GM18951 (cell line): ENCODE measurements around the gene AKAP9.
"Not testable (repeated sequence)": the region's sequence is repeated elsewhere in the genome, so short reads cannot be mapped to it uniquely, and the experiment has no call there.

ENCODE experiments used
- POLR2A ChIP-seq: IDR thresholded peaks from 4 replicates; pipeline ENCODE4 v1.6.1; 2011; ENCODE audit warnings: mild to moderate bottlenecking; ENCODE audit not compliant: insufficient read length, insufficient read depth; ENCODE audit errors: extremely low read depth
- in situ Hi-C: fragments of 300-500 bp; cut with MboI; formaldehyde crosslinking; loops from one replicate; pipeline ENCODE4 v1.12.0; 2022; ENCODE audit warnings: low sequenced_read_pairs, mixed read lengths, inconsistent platforms; ENCODE audit not compliant: unreplicated experiment

Gene AKAP9

DNA sequence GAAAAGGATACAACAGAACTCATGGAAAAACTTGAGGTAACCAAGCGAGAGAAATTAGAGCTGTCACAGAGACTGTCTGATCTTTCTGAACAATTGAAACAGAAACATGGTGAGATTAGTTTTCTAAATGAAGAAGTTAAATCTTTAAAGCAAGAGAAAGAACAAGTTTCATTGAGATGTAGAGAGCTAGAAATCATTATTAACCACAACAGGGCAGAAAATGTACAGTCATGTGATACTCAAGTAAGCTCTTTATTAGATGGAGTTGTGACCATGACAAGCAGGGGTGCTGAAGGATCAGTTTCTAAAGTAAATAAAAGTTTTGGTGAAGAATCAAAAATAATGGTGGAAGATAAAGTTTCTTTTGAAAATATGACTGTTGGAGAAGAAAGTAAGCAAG lies 62.1 kb downstream of the AKAP9 start:
- no peak for TF ChIP-seq POLR2A
- in situ Hi-C loops = no loop called here

DNA sequence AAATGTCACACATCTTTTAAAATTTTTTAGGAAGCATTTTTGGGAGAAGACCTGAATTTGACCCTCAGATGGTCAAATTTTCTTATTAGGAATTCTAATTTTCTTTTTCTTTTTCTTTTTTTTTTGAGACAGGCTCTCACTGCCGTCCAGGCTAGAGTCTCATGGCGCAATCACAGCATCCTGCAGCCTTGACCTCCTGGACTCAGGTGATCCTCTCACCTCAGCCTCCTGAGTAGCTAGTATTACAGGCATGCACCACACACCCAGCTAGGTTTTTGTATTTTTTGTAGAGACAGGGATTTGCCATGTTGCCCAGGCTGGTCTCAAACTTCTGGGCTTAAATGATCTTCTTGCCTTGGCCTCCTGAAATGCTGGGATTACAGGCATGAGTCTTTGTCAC lies 65.4 kb downstream of the AKAP9 start:
- no peak for TF ChIP-seq POLR2A
- in situ Hi-C loops = no loop called here

DNA sequence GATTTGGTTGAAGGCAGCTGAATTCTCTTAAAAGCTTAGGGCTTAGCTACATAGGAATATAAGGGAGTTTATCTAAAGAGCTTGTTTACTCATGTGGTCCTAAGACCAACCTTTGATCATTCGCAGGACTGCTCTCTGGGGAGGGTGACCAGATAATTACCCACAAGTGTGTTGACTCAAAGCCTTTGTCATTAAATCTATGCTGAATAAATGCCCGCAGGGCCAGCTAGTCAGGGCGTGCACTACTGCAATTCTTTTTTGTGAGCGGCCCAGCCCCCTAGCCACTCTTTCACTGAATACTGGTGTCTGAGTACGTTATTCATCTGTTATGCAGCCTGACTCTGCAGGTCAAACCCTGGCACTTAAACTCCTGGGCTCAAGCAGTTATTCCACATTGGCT lies 69.6 kb downstream of the AKAP9 start:
- no peak for TF ChIP-seq POLR2A
- in situ Hi-C loops = no loop called here

DNA sequence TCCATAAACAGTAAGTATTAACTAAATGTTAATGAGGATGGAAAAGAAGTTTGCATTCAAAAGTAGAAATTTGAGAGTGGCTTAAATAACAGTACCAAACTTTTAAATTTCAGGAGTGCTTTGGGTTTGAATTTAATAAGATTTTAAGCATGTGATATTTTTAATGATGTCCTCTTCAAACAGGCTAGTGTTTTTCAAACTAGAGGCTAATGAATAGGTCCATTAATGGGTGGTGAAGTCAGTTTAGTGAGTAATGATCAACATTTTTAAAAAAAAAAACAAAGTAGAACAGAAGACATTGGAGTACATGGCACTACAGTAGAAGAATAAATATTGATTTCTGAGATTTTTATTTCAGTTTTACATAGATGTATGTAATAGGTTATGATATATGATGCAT lies 72.9 kb downstream of the AKAP9 start:
- no peak for TF ChIP-seq POLR2A
- in situ Hi-C loops = no loop called here

DNA sequence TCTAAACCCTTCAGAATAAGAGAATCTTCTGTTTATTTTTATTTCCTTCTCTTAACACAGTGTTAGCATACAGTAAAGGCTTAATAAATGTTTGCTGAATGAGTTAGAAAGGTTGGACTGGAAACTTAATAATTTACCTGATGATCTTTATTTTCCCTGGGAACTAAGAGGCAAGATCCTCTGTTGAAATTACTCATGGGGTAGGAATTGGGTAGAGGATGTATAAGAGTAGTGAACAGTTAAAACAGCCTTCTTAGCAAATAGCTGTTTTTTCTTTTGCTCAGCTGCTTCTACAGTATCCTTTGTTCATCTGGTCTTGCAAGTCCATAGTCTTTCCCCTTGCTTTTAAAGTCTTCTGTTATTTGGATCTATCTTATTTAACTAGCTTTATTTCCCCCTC lies 80.0 kb downstream of the AKAP9 start:
- TF ChIP-seq POLR2A = no peak
- in situ Hi-C loops = no loop called here

DNA sequence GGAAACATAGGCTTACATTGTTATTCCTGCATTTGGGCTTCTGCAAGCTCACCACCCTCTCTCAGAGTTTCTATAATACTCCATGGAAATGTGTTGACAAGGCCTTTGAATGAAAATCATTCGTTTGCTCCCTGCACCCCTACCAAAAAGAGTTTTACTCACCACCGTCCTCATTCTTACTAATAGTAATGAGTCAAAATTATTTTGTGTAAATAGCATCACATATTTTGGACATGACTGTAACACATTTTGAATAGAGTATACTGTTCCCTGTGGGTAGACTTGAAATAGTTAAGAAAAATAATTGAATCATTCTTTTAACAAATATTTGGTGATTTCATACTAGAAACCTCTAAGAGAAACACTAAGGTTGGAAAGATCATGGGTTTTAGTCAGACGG lies 84.6 kb downstream of the AKAP9 start:
- no peak for TF ChIP-seq POLR2A
- in situ Hi-C loops = no loop called here

DNA sequence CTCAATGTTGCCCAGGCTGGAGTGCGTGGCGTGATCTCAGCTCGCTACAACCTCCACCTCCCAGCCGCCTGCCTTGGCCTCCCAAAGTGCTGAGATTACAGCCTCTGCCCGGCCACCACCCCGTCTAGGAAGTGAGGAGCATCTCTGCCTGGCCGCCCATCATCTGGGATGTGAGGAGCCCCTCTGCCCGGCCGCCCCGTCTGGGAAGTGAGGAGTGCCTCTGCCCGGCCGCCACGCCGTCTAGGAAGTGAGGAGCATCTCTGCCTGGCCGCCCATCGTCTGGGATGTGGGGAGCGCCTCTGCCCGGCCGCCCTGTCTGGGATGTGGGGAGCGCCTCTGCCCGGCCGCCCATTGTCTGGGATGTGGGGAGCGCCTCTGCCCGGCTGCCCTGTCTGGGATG lies 86.0 kb downstream of the AKAP9 start:
- in situ Hi-C loops = not testable (repeated sequence)

DNA sequence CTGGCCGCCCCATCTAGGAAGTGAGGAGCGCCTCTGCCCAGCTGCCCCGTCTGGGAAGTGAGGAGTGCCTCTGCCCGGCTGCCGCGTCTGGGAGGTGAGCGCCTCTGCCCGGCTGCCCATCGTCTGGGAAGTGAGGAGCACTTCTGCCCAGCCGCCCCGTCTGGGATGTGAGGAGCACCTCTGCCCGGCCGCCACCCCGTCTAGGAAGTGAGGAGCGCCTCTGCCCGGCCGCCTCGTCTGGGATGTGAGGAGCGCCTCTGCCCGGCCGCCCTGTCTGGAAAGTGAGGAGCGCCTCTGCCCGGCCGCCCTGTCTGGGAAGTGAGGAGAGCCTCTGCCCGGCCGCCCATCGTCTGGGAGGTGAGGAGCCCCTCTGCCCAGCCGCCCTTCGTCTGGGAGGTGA lies 86.5 kb downstream of the AKAP9 start:
- in situ Hi-C loops = not testable (repeated sequence)

DNA sequence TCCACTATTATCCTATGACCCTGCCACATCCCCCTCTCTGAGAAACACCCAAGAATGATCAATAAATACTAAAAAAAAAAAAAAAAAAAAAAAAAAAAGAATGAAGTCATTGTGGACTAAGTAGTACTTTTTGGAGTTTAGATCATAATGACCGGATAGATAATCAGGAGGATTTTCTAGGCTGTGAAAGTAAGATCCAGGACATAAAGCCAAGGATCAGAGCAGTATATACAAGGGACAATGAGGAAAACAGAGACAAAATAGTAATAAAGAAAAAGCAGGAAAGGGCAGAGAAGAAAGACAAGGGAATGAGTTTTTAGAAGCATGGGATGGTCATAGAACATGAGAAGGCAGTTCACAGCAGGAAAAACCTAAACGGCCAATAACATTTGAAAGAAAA lies 87.6 kb downstream of the AKAP9 start:
- TF ChIP-seq POLR2A = no peak
- in situ Hi-C loops = no loop called here

DNA sequence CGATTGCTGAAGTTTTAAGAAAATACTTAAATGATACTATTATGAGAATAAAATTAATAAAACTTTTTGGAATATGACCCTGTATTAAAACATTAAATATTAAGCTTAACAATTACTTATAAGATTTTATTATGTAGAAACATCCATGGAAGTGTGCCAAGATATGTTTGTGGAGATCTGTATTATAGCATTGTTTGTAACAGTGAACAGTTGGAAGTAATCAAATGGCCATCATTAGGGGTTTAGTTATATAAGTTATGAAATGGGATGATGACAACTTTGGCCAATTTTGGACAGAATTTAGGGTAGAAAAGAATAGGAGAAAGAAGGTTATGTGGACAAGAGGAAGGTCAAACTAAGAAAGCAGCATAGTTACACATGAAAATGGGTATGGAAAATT lies 88.0 kb downstream of the AKAP9 start:
- TF ChIP-seq POLR2A = no peak
- in situ Hi-C loops = no loop called here

DNA sequence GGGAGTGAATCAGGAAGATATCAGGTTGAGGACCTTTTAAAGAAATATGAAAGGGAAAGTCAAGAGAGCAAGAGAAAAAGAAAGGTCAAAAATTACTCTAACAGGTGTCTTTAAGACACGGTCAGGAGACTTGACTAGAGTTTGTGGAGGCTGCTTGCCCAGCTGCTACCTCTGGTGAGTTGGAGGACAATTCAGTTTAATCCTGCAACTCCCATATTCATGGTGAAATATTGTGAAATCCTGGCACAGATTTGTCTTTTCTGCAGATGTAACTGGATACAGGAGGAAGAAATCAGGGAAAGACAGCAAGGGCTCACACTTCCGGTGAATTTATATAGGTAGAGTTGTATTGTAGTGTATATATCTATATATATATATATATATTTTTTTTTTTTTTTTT lies 93.5 kb downstream of the AKAP9 start:
- in situ Hi-C loops = no loop called here
- TF ChIP-seq POLR2A = no peak

DNA sequence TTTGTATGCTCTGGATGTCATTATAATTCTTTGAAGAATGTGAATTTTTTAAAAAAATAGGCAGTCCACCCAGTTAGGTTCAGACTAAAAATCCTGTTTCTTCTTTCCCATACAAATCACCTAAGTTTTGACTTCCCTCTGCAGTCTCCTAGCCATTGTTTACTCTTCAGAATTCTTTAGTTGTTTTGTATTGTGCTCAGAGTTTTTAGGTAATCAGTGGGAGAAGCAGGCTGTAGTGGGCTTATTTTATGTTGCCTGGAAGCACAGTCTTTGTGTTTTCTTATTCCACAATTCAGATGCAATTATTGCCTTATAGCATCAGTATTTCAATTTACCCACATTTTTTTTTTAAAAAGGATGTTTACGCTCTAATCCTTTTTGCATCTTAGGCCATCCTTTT lies 94.9 kb downstream of the AKAP9 start:
- TF ChIP-seq POLR2A = no peak
- in situ Hi-C loops = no loop called here

DNA sequence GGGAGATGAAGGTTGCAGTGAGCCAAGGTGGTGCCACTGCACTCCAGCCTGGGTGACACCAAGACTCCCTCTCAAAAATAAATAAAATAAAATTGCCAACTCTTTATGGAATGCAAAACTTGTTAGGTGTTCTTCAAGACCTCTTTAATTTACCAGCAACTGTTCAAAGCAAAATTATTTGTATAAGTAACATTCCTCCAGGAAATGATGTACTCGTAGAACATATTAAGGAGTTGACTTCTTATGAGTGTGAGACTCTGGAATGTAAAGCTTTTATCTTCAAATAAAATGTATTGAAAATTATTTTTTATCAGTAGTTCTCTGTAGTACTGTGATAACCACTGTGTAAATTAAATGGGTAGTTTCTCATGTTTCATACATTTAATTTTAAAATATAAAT lies 99.2 kb downstream of the AKAP9 start:
- in situ Hi-C loops = no loop called here
- no peak for TF ChIP-seq POLR2A

DNA sequence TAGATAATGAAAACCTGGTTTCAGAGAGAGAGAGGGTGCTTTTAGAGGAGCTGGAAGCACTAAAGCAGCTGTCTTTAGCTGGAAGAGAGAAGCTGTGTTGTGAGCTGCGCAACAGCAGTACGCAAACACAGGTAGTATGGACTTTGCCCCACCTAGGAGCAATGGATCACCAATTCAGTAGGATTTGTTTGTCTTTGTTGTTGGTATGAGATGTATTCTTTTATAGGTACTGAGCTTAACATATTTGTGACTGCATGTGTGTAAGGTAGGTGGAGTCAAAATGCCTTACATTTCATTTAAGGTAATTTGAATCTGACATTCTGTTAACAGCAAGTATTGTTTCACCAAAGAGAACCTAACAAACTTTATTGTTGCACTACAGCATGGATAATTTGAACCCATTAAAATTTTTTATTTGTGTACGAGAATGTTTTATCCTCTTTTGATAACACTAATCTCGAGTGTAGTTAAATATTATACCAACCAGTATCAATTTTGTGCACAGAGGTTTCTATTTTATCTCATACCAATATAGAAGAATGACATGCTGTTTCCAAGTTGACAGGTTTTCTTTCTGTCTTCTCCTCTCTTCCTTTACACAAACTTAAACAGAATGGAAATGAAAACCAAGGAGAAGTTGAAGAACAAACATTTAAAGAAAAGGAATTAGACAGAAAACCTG lies 101.5 kb downstream of the AKAP9 start:
- TF ChIP-seq POLR2A = no peak
- in situ Hi-C loops = no loop called here

DNA sequence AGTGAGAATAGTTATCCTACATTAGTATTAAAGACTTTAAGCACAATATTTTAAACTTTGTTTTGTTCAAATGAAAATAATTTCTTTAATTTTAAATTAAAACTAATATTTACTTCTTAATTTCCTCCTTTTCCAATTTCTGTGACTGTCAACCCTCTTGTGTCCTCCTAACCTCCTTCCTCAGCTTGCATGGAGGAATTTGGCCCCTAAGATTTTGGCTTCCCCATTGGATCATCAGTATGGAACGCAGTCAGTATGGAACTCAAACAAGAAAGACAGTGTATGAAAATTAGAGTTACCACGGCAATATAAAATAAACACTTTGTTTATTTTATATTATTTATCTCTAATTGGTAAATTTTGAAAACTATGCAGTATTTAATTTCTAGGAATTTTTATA lies 102.4 kb downstream of the AKAP9 start:
- no peak for TF ChIP-seq POLR2A
- in situ Hi-C loops = no loop called here
